OCI-LY1 (cell line): ENCODE data around the gene KDM2A.

Experiments used
- H2AFZ ChIP-seq: fragments of 200-600 bp; sonication (generic), shearing (Covaris generic); 2 replicates; pipeline ENCODE4 v1.6.0; 2014; ENCODE audit warnings: antibody characterized with exemption, mild to moderate bottlenecking, low read length
- H3F3A ChIP-seq: fragments of 200-600 bp; sonication (generic), shearing (Covaris generic); 2 replicates; pipeline ENCODE4 v1.6.0; 2014; ENCODE audit warnings: mild to moderate bottlenecking, antibody characterized with exemption, low read length, moderate library complexity; ENCODE audit not compliant: insufficient read depth
- H3K27ac ChIP-seq: fragments of 200-600 bp; sonication (generic); 2 replicates; pipeline ENCODE4 v1.5.1; 2014; ENCODE audit warnings: low read length, mixed run types, mild to moderate bottlenecking, low read depth; ENCODE audit not compliant: poor library complexity, severe bottlenecking
- H3K27me3 ChIP-seq: fragments of 200-600 bp; sonication (generic); 2 replicates; pipeline ENCODE4 v1.6.0; 2014; ENCODE audit warnings: antibody characterized with exemption, mild to moderate bottlenecking, low read length, moderate library complexity; ENCODE audit not compliant: insufficient read depth
- H3K36me3 ChIP-seq: fragments of 200-600 bp; sonication (generic); 2 replicates; pipeline ENCODE4 v1.6.1; 2014; ENCODE audit warnings: mild to moderate bottlenecking, antibody characterized with exemption, low read length, moderate library complexity, mixed read lengths; ENCODE audit not compliant: insufficient read depth
- H3K4me1 ChIP-seq: fragments of 200-600 bp; sonication (generic); 2 replicates; pipeline ENCODE4 v1.5.1; 2014; ENCODE audit warnings: mild to moderate bottlenecking, low read length, moderate library complexity; ENCODE audit not compliant: insufficient read depth, severe bottlenecking
- H3K4me2 ChIP-seq: fragments of 200-600 bp; sonication (generic), shearing (Covaris generic); 2 replicates; pipeline ENCODE4 v1.6.1; 2014; ENCODE audit warnings: low read length
- H3K4me3 ChIP-seq: fragments of 200-600 bp; sonication (generic); 2 replicates; pipeline ENCODE4 v1.5.1; 2014; ENCODE audit warnings: low read length, low read depth, mild to moderate bottlenecking, mixed read lengths; ENCODE audit not compliant: poor library complexity, severe bottlenecking
- H3K79me2 ChIP-seq: fragments of 200-600 bp; shearing (Covaris generic); 2 replicates; pipeline ENCODE4 v1.6.1; 2016; ENCODE audit warnings: mixed run types, low read length, mixed read lengths; ENCODE audit not compliant: insufficient read depth
- H3K9ac ChIP-seq: fragments of 200-600 bp; sonication (generic), shearing (Covaris generic); 2 replicates; pipeline ENCODE4 v1.6.1; 2014; ENCODE audit warnings: mild to moderate bottlenecking, low read length, mixed read lengths
- H3K9me2 ChIP-seq: fragments of 200-600 bp; sonication (generic), shearing (Covaris generic); 2 replicates; pipeline ENCODE4 v1.6.1; 2014; ENCODE audit warnings: low read depth, mild to moderate bottlenecking, low read length, mixed read lengths
- H3K9me3 ChIP-seq: fragments of 200-600 bp; shearing (Covaris generic); 2 replicates; pipeline ENCODE4 v1.6.1; 2014; ENCODE audit warnings: low read length, mixed read lengths
- H4K20me1 ChIP-seq: fragments of 200-600 bp; sonication (generic), shearing (Covaris generic); 2 replicates; pipeline ENCODE4 v1.6.0; 2016; ENCODE audit warnings: mild to moderate bottlenecking, low read length; ENCODE audit not compliant: insufficient read depth
- CTCF ChIP-seq: fragments of 200-600 bp; sonication (generic), shearing (Covaris generic); IDR thresholded peaks from 2 replicates; pipeline ENCODE4 v1.5.1; 2017; ENCODE audit warnings: mild to moderate bottlenecking, antibody characterized with exemption, low read length, moderate library complexity, mixed read lengths
- EZH2 ChIP-seq: fragments of 200-600 bp; sonication (generic), shearing (Covaris generic); IDR thresholded peaks from 2 replicates; pipeline ENCODE4 v1.8.0; 2017; ENCODE audit warnings: borderline replicate concordance, mixed run types, mild to moderate bottlenecking, antibody characterized with exemption, low read length, moderate library complexity, mixed read lengths

The KDM2A gene

GRCh38 chr11:67254798-67255197 is 135.7 kb downstream of the KDM2A start:
- Histone ChIP-seq H3K27me3 (no peaks in the 10 kb centered on the region), H3K36me3 (peaks cover 75% of the 10 kb centered on the region), H3K9me3 (no peaks in the 10 kb centered on the region), H4K20me1 (no peaks in the 10 kb centered on the region), H3K79me2 (no peaks in the 10 kb centered on the region), H3K4me1 (no peaks in the 10 kb centered on the region), H3K9ac (no peak overlapping the region), H3K27ac (no peak overlapping the region), H3F3A (no peaks in the 10 kb centered on the region), H3K4me2 (no peak overlapping the region), H3K4me3 (no peak overlapping the region), H2AFZ (no peak overlapping the region), H3K9me2 (no peaks in the 10 kb centered on the region)
- TF ChIP-seq CTCF (no peak), EZH2 (no peak)

- H4K20me1 ChIP-seq = no peaks in the 10 kb centered on the region
These were observed 136.3 kb downstream of the KDM2A start for GRCh38 chr11:67255353-67255752.

GRCh38 chr11:67255864-67256263 is 136.8 kb downstream of the KDM2A start:
- Histone ChIP-seq H3K4me3 (no peak overlapping the region), H2AFZ (no peak overlapping the region), H3K27ac (no peak overlapping the region), H3K4me2 (no peak overlapping the region), H3K27me3 (no peaks in the 10 kb centered on the region), H3F3A (no peaks in the 10 kb centered on the region), H4K20me1 (no peaks in the 10 kb centered on the region), H3K9me3 (no peaks in the 10 kb centered on the region), H3K9ac (no peak overlapping the region), H3K36me3 (peaks cover 64% of the 10 kb centered on the region), H3K79me2 (no peaks in the 10 kb centered on the region), H3K4me1 (no peaks in the 10 kb centered on the region), H3K9me2 (no peaks in the 10 kb centered on the region)
- TF ChIP-seq CTCF = no peak
- TF ChIP-seq EZH2 = no peak

More at GRCh38 chr11:67255353-67255752, 136.3 kb downstream of the KDM2A start:
- Histone ChIP-seq H3F3A (no peaks in the 10 kb centered on the region), H3K9me2 (no peaks in the 10 kb centered on the region), H3K27me3 (no peaks in the 10 kb centered on the region), H2AFZ (no peak overlapping the region), H3K36me3 (peaks cover 69% of the 10 kb centered on the region), H3K79me2 (no peaks in the 10 kb centered on the region), H3K27ac (no peak overlapping the region), H3K4me3 (no peak overlapping the region), H3K9ac (no peak overlapping the region), H3K4me2 (no peak overlapping the region), H3K9me3 (no peaks in the 10 kb centered on the region), H3K4me1 (no peaks in the 10 kb centered on the region)
- TF ChIP-seq EZH2 (no peak), CTCF (no peak)
